Frontal cortex (tissue), 4 donors: ENCODE results near the gene GNB2. TPM values are rescaled to one million over a fixed set of nuclear protein-coding genes. Genes with fewer than 3 reads are reported as not detected.

ENCODE experiments used
- DNase-seq, 2 donors: peaks; one replicate each; pipeline ENCODE4 v3.0.0; 2012; ENCODE audit warnings: low spot score in 2 of 2
- FAIRE-seq: peaks from 2 replicates; lab custom pipeline; 2012; peaks lifted over from hg19 to GRCh38; lab: Jason Lieb, UNC
- total RNA-seq: library from RNA; depleted of rRNA; stranded (reverse); fragments of >200 nt; gene quantifications from one replicate; pipeline ENCODE4 v1.2.3, GENCODE V29; 2014
- donor health status: control.
- donor health status: control.
- donor health status: control.

GNB2 gene
- 72.6 TPM for total RNA-seq

DNA sequence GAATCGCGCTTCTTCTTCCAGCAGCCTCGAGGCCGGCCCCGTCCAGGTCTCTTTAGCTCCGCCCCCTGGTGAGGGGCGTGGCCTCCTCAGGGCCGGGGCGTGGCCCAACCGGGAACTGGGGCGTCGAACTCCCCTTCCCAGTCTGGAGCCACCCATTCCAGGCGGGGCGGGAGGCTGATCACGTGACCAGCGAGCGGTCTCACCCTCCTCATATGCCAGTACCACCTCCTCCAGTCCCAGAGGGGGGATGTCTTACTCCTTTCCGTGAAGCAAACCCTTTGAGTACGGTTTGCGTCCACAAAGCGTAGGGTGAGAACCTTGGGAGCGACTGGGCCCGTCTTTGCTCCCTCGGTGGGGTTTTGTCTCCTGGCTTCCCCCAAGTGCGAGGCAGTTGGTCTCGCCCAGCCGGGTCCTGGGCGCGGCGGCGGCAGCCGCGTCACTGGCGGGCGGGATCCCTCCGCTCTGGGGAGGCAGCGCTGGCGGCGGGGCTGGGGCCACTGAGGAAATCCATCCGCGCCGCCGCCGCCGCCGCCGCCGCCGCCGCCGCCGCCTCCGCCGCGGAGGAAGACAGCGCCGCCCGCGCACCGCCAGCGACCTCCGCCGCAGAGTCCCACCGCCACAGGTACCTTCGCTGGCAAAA lies at the start of gene GNB2:
TSS of gene GNB2 (plus strand) at position 439 of the 640 bp plus-strand sequence. CDS start 2,526 bp downstream, outside the sequence.
- FAIRE-seq: no peak

DNA sequence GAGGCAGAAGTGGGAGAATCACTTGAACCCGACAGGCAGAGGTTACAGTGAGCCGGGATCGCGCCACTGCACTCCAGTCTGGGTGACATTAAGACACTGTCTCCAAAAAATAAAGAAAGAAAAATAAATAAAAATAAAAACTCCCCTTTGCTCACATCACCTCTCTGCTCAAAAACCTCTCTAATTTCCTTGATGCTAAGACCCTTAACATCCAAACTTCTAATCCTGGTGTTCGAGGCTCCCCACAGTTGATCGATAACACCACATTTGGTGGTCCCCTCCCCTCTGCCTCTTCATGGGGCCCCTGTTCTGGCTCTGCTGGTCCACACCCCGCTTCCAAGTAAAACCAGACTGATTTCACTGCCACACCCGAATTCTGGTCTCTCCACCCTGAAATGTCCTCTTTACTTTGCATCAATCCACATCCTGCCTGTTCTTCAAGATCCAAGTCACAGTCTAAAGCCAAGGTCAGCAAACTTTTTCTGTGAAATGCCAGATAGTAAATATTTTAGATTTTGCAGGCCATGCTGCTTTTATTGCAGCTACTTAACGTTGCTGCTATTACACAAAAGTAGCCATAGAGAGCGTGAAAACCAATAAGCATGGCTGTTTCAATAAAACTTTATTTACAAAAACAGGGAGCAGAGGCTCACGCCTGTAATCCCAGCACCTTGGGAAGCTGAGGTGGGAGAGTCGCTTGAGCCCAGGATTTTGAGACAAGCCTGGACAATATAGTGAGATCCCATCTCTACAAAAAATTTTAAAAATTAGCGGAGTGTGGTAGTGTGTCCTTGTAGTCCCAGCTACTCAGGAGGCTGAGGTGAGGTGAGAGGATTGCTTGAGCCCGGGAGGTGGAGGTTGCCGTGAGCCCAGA lies 49.4 kb upstream of the GNB2 start:
- DNase-seq (no peak), FAIRE-seq (no peak)

More for the DNA sequence above, at the start of gene GNB2:
- peak; percentile 95 to 97 for DNase-seq

DNA sequence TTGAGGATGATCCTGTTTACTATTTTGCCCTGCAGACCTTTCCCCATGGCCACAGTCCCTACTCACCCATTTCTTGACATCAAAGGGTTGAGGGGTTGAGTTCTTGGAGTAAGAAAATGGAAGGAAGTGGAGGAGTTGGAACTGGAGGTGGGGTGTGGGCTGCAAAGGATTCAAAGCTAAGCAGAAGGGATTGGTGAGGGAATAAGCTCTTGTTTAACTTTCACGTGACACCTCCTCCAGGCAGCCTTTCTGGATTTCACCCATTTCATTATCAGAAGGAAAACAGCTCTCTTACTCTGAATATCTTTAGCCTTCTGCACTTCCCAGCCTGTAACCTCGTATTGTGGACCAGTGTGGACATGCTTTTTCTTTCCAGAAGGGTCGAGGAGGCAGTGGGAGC lies 47.5 kb upstream of the GNB2 start:
- FAIRE-seq (no peak), DNase-seq (no peak)

DNA sequence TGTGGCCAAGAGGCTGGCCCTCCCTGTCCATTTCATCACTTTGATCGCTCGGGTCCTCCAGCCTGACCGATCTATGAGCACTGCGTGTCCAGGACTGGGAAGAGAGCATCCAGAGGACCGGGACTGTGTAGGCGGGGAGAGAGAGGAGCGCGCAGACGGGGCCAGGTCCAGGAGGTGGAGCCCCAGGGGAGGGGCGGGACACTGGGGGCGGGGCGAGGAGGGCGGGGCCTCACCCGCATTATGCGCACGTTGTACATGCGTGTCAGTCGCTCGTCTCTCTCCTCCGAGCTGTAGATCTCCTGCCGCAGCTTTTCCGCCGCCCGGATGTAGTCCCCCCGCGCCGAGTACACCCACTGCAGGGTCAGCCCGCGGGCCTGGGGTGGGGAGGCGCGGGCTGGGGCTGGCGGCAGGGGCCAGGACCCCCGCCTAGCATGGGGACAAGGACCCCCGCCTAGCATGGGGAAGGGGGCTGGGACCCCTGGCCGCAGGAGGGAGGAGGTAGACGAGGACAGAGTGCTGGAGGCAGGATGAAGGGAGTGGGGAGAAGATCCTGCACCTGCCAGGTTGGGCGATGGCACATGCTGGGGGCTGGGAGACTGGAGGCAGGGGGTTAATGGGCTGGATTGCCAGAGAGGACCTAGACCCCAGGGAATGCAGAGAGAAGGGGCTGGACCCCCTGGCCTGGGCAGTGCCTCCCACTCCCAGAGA lies 46.9 kb upstream of the GNB2 start:
- peak; percentile 76 to 95 for DNase-seq
- no peak for FAIRE-seq

DNA sequence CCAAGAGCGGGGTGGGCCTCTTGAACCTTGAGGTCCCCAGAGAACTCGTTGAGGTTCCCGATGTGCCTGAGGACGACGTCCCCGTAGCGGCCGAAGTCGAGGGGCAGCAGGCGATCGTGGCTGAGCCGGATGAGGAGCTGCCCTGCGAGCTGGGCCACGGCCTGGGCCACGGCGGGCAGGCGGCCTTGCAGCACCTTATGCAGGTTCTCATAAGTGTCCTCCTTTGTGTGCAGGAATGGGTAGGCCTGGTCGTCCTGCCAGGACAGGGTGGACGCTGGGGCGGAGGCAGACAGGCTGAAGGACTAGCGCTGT lies 46.3 kb upstream of the GNB2 start:
- DNase-seq (no peak), FAIRE-seq (no peak)

- no peak for FAIRE-seq
- DNase-seq: no peak
Measured at GRCh38 chr7:100629117-100629716, 44.3 kb upstream of the GNB2 start.

- DNase-seq (no peak), FAIRE-seq (no peak)
Measured at GRCh38 chr7:100630066-100630465, 43.5 kb upstream of the GNB2 start.

- FAIRE-seq (no peak), DNase-seq (peak in 1 of 2 donors; percentile 70)
Measured at GRCh38 chr7:100632951-100633717, 40.4 kb upstream of the GNB2 start.

DNA sequence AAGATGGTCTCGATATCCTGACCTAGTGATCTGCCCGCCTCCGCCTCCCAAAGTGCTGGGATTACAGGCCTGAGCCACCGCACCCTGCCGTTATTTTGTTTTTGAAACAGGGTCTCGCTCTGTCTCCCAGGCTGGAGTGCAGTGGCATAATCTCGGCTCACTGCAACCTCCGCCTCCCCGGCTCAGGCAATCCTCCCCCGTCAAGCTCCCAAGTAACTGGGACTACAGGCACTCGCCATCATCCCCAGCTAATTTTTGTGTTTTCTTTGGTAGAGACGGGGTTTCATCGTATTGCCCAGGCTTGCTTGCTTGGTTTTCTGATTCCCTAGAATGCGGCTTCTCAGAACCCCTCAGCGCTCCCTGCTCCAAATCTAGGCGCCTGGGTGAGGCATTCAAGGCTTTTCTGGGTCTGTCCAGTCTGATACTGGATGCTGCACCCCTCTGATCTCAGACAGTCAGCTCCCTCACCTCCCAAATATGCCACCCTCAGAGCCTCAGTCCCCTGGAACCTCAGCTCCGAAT lies 33.5 kb upstream of the GNB2 start:
- DNase-seq (no peak), FAIRE-seq (no peak)

DNA sequence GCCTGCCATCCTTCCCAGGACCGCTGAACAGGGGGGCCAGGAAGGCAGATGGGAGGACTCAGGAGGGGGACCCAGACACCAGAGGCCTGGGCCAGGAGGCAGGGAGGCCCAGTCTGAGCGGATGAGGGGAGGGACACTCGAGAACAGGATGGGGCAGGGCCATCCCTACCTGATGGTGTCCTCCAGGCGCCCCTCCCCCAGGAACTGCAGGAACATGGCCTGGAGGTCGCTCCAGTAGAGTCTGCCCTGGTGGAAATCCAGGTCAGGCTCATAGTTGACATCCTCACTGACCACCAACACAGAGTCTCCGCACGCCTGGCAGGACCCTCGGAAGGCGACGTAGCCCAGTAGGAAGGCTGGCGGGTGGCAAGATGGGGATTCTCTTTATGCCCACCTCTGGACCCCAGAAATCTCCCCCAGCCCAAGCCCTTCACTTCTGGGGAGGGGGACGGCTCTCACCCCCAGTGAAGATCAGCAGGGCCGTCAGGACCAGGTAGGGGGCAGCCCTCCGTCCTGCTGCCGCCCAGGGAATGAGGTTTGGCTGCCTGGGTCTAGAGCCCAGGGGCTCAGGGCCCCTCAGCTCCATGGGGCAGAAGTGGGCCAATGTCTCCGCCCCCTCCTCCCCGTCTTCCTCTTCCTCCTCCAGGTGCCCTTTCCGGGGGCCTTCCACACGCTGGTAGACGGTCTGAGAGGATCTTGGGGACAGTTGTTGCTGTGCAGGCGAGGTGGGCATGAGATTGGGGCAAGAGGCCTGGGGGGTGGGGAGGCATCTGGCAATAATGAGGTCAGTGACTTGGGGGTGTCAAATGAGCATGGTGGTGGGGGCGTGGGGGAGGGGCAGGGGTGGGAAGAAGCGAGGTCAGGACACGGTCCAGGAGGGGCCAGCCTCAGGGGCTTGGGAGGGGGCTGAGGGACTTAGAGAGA lies 32.8 kb upstream of the GNB2 start:
- no peak for FAIRE-seq

DNA sequence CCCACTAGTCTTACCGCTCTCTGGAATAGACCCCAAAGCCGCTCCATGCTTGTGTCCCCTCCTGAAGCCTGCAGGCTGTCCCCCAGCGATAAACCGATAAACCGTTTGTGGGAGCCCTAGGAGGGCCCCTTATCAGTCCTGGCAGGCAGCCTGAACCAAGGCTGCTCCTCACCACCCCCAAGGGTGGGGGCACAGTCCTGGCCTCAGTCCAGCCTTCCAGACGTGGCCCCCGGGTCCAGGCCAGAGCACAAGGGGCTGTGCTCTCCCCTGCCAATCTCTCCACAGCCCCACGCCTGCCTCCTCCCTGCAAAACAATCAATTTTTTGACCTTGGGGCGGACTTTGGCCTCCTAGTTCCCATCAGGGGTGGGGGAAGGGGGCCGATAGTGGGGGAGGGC lies 32.1 kb upstream of the GNB2 start, which contains the start of gene TFR2:
TSS of gene TFR2 (minus strand) at position 90 of the 397 bp plus-strand sequence. CDS start at position 47, 43 bp downstream.
- no peak for FAIRE-seq
- DNase-seq: no peak

More for the DNA sequence above, 32.8 kb upstream of the GNB2 start:
- DNase-seq: no peak

- no peak for FAIRE-seq
- no peak for DNase-seq
Measured at GRCh38 chr7:100641860-100642533, 31.5 kb upstream of the GNB2 start.

DNA sequence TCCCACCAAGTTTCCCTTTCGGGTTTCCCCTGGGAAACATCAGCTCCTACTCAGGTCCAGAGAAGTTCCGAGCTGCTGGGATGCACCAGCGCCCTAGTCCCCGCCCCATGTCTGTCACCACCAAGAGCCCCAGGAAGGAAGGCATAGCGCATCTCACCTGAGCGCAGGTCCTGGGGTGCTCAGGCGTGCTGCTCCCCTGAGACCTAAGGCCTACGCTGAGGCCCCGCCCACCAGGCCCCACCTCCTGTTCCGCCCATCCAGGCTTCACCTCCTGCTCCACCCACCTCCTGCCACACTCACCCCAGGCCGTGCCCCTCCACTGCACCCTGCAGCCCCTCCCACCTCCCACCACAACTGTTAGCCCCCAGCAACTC lies 31.0 kb upstream of the GNB2 start:
- FAIRE-seq (no peak), DNase-seq (no peak)

DNA sequence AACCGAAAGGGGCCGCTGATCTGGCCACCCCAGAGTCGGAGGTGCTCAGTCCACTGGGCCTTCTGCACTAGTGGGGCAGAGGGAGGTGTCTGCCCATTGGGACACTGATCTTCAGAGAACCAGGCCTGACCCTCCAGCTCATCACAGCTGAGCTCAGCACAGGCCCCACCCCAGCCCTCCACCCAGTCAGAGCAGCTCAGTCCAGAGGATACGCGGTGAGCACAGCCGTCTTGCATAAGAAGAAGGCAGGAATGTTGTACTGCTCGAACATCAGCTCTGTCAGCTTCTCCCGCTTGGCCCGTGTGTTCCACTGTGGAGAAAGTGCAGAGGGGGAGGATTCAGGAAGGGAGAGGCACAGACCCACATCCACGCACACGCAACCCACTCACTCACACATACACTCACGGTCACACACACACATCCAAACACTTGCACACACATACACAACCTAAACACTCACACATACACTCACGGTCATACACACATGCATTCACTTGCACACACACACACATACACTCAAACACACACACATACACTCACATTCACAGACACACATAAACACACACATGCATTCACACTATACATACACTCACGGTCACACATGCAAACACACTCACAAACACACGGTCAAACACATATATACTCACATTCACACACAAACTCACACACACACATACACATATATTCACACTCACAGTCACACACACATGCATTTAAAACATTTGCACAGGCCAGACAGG lies 23.5 kb upstream of the GNB2 start:
- FAIRE-seq (no peak), DNase-seq (no peak)

- DNase-seq: no peak
- FAIRE-seq: no peak
Measured at GRCh38 chr7:100654908-100655831, 18.4 kb upstream of the GNB2 start.
